AG04450 (cell line): ENCODE measurements around the gene CREB5. TPM values are rescaled to one million over a fixed set of nuclear protein-coding genes. Genes with fewer than 3 reads are reported as not detected.

Experiments
- CTCF ChIA-PET: fragments of 300-600, 350-600 bp; formaldehyde crosslinking; extraction: SDS; loops from one replicate; lab custom pipeline; 2022; ENCODE audit warnings: antibody characterized with exemption, inconsistent platforms; lab: Charles Lee
- POLR2A ChIA-PET: fragments of 350-600 bp; formaldehyde crosslinking; extraction: SDS; loops from one replicate; lab custom pipeline; 2021; ENCODE audit warnings: antibody characterized with exemption, inconsistent platforms; lab: Yijun Ruan, JAX
- DNase-seq: peaks from one replicate; pipeline ENCODE4 v3.0.0-alpha.2; 2011; ENCODE audit warnings: low read depth, low spot score
- H3K27ac ChIP-seq: one replicate; pipeline ENCODE4 v1.5.1; 2012; ENCODE audit warnings: low read depth, low read length, control low read depth
- H3K27me3 ChIP-seq: one replicate; pipeline ENCODE4 v1.6.0; 2012; ENCODE audit warnings: low read length; ENCODE audit not compliant: control insufficient read depth, insufficient read depth
- H3K4me3 ChIP-seq: 2 replicates; pipeline ENCODE4 v1.5.1; 2011; ENCODE audit warnings: mild to moderate bottlenecking, low read depth, low read length, control low read depth
- H3K9me3 ChIP-seq: 2 replicates; pipeline ENCODE4 v1.5.1; 2012; ENCODE audit warnings: low read length; ENCODE audit not compliant: control insufficient read depth, insufficient read depth
- CTCF ChIP-seq: IDR thresholded peaks from 2 replicates; pipeline ENCODE4 v1.5.1; 2011; ENCODE audit warnings: low read depth, low read length, control low read depth, inconsistent platforms
- polyA plus RNA-seq: library from polyadenylated mRNA; depleted of rRNA; stranded (reverse); fragments of >200 nt; gene quantifications from 2 replicates; pipeline ENCODE4 v1.2.3, GENCODE V29; 2011

CREB5 gene
- polyA plus RNA-seq, 1 experiment, result 22.1 TPM

DNA sequence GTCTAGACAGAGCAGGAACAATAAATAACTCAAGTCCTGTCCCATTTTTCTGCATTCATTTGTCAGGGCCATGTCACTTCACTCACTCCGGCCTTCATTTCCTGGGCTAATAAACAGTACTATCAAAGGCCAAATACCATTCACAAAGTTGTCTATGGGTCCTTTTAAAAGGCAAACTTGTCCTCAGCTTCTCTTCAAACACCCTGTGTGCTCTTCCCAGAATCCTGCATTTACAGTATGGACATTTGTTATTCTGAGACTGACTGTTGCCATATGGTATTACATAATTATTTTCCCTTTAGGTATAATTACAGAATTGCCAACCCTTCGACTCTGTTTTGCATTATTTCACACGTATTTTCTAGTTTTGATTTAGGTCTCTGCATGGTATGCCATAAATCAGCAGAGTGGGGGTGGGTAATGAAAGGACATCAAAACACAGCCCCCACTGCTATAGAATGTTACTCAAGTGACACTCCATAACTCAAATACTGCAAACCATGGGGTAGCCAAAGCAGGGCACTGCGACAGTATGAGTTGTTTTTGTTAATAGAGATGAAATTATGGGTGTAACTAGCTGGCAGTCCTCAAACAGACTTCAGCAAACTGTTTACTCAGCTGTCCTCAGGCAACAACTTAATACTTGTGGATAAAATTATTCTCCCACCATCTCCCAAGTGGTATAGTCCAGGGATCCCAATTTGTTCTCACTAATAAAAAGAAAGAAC is 362.1 kb downstream of the CREB5 start:
- POLR2A ChIA-PET, result no interaction called here
- no peak for DNase-seq
- Histone ChIP-seq H3K9me3 (peaks cover 3% of the 10 kb centered on the region; the same call in 1 of the 2 replicates), H3K4me3 (no peak overlapping the region), H3K27me3 (no peaks in the 10 kb centered on the region), H3K27ac (no peak overlapping the region)
- CTCF ChIA-PET, result no interaction called here
- TF ChIP-seq CTCF, result no peak

- peaks cover 3% of the 10 kb centered on the region; the same call in 1 of the 2 replicates for H3K9me3 ChIP-seq
- ChIA-PET POLR2A (no interaction called here), CTCF (interaction anchor here (0.5 to 0.6 kb wide), 2 partner anchors 77 to 1623 kb away, joined by 3 read pairs; no protein-coding TSS in a partner anchor)
- TF ChIP-seq CTCF, result no peak
- no peaks in the 10 kb centered on the region for H3K27me3 ChIP-seq
- no peak for DNase-seq
- no peak overlapping the region for H3K27ac ChIP-seq
- H3K4me3 ChIP-seq, result no peak overlapping the region
Measured at GRCh38 chr7:28776463-28777157, 364.3 kb downstream of the CREB5 start.

DNA sequence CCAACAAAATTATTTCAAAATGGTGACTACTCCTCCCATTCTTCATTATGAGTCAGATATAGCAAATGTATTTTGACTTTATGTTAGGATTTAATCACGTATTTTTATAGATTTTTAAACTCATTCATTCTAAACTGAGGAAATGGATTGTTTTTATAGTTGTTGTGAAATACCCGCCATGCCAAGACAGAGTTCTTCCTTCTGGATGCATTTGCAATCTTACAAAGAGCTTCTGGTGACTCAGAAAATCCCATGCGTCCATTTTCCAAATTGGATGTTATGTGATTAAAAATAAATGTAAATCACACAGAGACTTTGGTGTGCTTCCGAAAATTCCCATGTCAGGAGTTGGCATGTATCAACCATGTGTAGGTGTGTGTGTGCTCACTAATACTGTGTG is 366.5 kb downstream of the CREB5 start:
- no peak for TF ChIP-seq CTCF
- H3K27ac ChIP-seq, result no peak overlapping the region
- DNase-seq, result no peak
- no peaks in the 10 kb centered on the region for H3K27me3 ChIP-seq
- no peak overlapping the region for H3K4me3 ChIP-seq
- H3K9me3 ChIP-seq, result peaks cover 3% of the 10 kb centered on the region; the same call in 1 of the 2 replicates
- POLR2A ChIA-PET, result interaction anchor here (0.6 kb wide), 1 partner anchor 11 kb away, joined by 3 read pairs; no protein-coding TSS in a partner anchor
- CTCF ChIA-PET, result no interaction called here

DNA sequence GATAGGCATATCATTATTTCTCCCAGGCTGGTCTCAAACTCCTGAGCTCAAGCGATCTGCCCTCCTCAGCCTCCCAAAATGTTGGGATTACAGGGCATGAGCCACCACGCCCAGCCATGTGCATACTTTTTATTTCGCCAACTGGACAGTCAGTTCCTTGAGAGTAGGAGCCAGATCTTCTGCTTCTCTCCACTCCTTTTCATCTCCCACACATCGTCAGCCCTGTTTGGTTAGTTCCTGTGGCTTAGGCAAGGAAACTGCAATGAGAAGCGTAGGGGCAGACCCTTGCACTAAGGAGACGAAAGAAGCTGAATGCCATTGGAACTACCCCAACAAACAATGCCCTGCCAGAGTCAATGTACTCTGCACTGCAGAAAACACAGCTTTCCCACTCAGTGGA is 367.6 kb downstream of the CREB5 start:
- no peak for TF ChIP-seq CTCF
- no peaks in the 10 kb centered on the region for H3K27me3 ChIP-seq
- H3K4me3 ChIP-seq, result no peak overlapping the region
- CTCF ChIA-PET, result no interaction called here
- POLR2A ChIA-PET, result no interaction called here
- H3K9me3 ChIP-seq, result peaks cover 3% of the 10 kb centered on the region; the same call in 1 of the 2 replicates
- no peak for DNase-seq
- no peak overlapping the region for H3K27ac ChIP-seq

GRCh38 chr7:28782362-28782761 is 370.0 kb downstream of the CREB5 start:
- TF ChIP-seq CTCF, result no peak
- Histone ChIP-seq H3K9me3 (no peaks in the 10 kb centered on the region), H3K4me3 (no peak overlapping the region), H3K27me3 (no peaks in the 10 kb centered on the region), H3K27ac (no peak overlapping the region)
- ChIA-PET CTCF (no interaction called here), POLR2A (no interaction called here)
- no peak for DNase-seq
